ENCODE results near the gene GMPS.
"Not testable (repeated sequence)": the region's sequence is repeated elsewhere in the genome, so short reads cannot be mapped to it uniquely, and the experiment has no call there.

Gene GMPS

DNA sequence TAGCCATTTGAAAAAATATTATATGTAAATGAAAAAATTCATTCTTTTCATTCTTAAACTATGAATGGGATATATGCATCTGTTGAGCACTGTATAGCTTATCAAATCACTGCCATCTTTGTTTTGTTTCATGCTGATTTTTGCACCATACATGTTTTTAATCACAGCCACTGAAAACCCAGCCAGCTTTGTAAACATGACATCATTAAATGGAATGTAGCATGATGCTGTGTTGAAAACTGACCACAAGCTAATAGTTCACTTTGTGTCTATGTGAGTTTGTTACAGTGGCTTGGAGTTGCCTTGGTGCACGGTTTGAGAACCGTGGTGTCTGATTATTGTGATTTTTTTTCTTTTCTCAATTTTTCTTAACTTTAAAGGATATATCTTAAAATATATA is 75.7 kb downstream of the GMPS start:
- DNase-seq = no peak

DNA sequence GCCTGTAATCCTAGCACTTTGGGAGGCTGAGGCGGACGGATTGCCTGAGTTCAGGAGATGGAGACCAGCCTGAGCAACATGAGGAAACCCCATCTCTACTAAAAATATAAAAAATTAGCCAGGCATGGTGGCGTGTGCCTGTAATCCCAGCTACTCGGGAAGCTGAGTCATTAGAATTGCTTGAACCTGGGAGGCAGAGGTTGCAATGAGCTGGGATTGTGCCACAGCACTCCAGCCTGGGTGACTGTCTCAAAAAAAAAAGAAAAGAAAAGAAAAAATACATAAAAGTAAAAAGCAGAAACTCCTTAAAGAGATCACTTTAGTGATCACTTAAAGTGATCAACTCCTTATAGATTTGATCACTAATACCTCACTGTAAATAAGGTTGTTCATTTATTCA is 78.0 kb downstream of the GMPS start:
- no peak for DNase-seq

DNA sequence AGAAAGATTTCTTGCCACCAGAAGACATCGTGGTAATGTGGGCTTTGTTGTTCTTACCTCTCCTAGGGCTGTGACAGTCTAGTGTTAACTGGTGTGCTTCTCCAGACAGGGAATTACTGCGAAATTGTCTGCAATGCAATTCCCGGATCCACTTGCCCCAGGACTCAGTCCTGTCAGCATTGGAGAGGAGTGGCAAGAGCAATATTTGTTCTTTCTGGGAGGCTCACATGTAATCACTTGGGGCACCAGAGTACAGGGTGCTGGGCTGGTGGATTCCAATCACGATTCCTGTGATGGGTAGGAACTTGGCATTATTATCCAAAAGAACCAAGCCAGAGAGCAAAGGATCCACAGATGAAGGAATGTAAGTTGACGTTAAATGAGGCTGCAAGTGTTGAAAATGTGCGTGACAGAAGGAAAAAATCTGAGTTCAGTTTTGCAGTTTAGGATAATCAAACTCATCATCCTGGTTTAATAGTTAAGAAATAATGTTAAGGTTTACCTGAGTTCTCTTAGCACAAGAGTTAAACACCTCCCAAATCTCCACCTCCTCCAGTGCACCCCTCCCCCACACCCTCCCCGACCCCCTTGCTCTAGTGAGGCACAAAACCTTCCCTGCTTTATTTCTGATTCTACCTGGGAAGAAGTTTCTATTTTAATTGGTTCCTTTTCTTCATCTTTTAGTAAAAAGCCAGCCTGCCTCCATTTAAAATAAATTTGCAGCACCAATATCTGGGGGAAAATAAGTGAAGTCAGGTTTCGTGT is 79.2 kb downstream of the GMPS start:
- DNase-seq = no peak

DNA sequence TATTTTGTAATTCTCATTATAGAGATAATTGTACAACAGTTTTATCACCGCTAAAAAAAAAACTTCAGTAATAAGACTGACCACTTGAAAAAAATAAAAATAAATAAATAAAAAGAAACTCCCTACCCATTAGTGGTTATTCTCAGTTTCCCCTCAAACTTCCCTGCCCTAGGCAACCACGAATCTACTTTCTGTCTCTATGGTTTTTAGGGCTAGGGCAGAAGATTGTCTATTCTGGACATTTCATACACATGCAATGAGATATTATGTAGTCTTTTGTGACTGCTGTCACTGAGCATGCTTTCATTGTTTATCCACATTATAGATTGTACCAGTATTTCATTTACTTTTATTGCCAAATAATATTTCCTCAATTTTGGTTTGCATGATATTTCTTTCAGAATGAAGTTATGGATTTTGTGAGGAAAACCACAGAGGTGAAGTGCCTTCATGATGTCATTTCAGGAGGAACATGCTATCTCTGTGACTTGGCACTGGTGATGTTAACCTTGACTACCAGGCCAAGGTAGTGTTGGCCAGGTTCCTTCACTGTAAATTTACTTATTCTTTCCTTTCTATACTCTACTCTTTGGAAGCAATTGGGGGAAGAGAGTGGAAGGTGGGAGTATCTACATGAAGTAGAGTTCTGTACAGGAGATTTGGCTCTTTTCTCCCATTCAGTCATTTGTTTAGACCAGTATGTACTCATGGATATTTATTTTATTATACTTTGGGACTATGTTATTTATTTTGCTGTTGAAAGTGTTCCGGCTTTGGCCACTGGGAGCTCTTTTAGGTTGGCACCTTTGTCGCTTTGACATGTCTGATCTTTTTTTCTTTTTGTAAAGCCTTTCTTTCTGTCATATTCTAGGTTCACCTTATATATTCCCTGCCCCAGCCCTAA is 86.3 kb downstream of the GMPS start:
- no peak for DNase-seq

DNA sequence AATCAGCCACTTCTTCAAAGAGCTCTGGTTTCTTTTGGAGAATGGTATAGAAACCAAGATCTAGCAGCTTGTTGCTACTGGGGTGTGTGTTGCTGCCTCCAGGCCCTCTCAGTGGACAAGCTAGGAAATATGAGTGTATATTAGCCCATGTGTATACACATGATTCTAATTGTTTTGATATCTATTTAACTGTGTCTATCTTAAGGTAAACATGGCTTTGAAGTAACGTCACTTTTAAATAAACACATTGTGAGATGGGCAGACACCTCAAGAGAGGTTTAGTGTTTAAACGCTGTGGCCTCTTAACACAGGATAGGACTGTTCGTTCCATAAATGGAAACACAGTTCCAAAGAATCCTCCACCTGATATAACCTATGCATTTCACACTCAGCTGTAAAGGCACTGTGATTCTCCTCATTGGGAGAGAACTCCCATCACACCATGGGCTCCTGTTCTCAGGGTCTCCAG is 87.0 kb downstream of the GMPS start:
- DNase-seq = no peak

DNA sequence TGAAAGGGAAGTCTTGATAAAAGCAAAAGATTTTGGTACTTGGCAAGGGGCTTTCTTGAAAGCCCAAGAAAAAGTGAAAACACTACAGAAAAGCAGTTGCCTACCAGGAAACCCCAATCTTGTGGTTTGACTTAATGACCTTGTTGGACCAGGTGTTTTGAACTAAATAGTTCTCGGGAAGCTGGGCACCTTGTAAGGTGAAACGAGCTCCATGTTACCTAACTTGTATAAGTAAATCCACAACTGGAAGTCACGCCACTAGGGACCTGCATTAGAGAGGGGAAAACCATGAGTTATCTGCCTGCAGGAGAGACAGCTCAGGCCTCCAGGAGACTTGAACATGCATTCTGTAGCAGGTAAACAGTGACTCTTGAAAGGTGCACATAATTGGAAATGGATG is 88.2 kb downstream of the GMPS start:
- DNase-seq = no peak

DNA sequence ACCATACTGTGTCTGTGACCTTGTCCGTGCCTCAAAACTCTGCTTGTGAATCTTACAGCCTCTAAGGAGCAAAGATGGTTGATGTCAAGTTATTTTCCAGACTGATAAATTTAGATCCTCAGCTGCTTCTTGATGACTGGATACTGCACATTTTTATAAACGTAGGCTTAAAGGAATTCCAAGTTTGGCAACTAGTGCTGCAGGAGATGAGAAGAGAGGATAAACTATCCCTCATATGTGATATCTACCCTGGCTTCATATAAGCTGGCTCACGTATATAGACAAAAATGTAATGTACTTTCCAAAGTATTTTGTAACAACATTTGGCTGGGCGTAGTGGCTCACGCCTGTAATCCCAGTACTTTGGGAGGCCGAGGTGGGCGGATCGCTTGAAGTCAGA is 89.6 kb downstream of the GMPS start:
- DNase-seq = no peak

DNA sequence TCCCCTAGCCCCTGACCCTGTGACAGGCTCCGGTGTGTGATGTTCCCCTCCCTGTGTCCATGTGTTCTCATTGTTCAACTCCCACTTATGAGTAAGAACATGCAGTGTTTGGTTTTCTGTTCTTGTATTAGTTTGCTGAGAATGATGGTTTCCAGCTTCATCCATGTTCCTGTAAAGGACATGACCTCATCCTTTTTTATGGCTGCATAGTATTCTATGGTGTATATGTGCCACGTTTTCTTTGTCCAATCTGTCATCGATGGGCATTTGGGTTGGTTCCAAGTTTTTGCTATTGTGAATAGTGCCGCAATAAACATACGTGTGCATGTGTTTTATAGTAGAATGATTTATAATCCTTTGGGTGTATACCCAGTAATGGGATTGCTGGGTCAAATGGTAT is 90.6 kb downstream of the GMPS start:
- DNase-seq = not testable (repeated sequence)

DNA sequence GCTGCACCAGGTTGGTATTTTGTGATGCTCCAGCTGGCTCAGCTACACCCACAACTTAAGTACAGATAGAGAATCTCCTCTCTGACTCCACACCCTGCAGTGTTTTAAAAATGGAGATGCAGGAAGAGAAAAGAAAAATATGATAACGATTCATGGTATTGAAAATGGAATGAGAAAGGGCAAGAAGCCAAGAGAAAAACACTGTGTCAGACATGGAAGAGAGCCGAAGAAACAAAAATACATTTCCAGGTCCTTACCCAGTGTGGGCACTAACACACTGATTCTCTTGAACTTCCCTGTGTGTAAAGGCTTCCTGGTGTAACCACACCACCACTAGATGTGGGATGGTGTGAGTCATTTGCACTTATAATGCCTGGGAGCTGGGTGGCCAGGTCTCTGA is 93.1 kb downstream of the GMPS start:
- no peak for DNase-seq

DNA sequence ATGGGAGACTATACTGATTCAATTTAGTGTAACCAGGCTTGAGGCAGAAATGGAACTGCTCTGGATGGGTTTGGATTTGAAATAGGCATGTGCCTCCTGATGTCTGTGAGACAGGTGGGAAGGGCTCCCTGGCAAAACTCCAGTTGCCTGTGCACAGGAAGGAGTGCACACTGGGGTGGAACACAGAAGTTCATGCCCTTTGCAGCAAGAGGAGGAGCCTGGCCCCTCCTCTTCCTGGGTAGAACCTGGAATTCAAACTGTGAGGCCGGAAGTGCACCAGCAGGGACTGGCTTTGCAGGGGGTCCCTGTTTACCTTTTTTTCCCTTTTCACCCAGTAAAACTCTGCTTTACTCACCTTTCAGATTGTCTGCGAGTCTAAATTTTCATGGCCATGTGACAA is 99.9 kb downstream of the GMPS start:
- no peak for DNase-seq

DNA sequence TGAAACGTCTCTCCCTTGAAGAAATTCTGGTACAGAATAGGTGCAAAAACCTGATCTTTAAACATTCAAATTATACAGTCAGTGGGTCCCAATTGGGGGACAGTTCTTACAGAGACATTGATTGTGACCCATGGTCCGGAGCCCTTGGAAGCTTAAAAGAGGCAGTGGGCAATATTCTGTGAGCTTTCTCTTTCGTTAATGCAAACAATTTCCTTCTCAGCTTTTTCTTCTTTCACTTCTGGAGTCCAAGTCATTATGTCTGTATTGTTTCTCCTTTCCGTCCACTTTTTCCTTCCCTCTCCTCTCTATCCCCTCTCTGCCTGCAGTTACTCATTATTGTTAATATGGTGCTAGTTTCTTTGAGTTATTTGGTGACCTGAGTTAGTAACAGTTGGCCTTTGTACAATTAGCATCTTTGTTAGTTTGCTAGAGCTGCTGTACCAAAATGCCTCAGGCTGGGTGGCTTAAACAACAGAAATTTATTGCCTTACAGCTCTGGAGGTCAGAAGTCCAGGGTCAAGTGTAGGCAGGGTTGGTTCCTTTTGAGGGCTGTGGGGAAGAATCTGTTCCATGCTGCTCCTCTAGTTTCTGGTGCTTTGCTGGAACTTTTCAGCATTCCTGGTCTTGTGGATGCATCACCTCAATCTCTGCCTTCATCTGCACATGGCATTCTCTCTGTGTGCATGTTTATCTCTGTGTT is 102.6 kb downstream of the GMPS start:
- DNase-seq = no peak

DNA sequence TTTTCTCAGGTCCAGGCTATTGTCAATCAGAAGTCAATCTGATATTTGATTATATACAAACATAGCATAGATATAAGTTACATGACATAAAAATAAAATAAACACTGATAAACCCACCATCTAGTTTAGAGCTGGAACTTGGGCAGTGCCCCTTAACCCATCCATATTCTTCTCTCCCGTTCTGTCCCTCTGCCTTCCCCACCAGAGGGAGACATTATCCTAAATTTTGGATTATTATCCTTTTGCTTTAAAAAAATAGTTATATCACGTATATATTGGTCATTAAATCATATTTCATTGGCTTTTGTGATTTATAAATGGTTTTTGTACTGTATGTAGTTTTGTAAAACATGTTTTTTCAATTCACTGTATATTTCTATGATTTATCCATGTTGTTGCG is 107.9 kb downstream of the GMPS start:
- DNase-seq = no peak

DNA sequence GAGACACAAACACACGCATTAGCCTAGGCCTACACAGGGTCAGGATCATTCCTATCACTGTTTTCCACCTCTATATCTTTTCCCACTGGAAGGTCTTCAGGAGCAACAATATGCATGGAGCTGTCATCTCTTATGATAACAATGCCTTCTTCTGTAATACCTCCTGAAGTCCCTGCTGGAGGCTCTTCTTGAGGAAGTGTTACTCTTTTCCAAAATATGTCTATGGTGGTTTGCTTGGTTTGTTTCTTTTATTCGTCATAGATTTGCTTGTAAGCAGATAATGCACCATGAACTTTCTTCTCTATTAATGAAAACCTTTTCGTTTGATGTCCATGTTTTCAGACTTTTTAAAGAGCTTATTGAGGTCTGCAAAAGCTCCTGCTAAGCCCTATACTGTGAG is 109.3 kb downstream of the GMPS start:
- DNase-seq = no peak

DNA sequence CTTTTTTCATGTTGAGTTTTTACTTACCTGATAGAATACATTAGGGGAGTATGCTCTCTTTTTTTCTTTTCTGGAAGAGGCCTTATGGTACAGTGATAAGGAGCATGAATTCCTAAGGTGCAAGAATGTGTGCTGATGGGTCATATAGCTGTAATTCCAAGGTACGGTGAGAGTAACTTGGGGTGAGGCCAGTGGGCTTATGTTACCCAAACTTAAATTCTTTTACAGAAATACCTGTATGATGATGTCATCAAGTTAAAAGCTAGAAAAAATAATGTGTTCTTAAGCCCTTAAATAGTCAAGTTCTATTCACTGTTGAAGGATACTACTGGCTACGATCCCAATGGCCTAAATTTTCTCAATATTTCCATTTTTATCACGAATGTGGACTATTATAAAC is 111.2 kb downstream of the GMPS start:
- DNase-seq = no peak

DNA sequence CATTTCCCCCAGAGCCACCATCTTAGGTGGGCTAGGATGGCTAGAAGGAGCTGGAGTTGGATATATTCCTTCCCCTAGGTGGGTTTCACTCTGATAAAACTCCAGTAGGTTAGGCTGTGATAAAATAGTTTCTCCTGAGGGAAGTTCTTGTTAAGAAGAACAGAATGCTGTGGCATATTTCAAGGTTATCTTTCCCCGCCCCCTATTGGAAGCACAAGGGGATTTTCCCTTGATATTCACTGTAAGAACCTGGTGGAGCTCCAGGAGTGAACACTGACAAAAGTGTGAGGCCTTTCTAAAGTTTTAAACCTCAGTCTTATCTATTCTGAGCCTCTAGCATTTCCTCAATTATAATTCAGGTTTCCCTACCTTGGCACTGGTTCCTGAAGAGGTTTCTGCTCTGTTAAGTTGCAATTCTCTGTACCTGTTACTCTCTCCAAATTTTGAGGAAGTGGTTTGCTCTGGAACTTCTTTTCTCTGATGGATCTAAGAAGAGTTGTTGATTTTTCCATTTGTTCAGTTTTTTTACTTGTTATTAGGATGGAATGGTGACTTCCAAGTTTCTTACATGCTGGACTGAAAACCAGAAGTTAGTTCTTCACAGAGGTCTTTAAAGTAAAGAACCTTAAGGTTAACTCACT is 113.5 kb downstream of the GMPS start:
- no peak for DNase-seq

DNA sequence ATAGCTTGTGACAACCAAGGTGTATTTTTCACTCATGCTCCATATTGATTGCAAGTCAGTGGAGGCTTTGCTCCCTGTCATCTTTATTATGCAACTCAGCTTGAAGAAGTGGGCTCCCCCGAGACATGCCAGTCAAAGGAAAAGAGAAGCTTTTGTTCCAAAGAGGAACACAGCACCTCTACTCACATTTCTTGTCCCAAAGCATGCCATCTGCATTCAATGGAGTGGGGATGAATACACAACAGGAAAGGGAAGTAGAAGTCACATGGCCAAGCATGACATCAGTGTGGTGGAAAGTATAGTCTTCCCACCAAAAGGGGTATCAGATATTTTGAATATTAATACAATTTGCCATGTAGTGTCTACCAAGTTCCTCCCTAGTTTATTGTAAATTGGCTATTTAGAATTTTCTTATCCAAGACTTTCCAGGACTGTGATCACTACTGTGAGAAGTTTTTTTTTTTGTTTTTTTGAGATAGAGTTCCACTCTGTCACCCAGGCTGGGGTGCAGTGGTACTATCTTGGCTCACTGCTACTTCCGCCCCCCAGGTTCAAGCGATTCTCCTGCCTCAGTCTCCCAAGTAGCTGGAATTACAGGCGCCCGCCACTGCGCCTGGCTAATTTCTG is 114.5 kb downstream of the GMPS start:
- DNase-seq = no peak

DNA sequence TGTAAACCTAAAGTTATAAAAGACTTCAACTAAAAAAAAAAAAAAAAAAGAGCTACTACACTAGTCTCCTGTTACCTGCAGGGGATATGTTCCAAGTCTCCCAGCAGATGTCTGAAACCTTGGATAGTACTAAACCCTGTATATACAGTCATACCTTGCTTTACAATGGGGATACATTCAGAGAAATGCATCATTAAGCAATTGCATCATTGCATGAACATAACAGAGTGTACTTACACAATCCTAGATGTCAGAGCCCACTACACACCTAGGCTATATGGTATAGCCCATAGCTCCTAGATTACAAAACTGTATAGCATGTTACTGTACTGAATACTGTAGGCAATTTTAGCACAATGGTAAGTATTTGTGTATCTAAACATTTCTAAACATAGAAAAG is 119.1 kb downstream of the GMPS start:
- no peak for DNase-seq

DNA sequence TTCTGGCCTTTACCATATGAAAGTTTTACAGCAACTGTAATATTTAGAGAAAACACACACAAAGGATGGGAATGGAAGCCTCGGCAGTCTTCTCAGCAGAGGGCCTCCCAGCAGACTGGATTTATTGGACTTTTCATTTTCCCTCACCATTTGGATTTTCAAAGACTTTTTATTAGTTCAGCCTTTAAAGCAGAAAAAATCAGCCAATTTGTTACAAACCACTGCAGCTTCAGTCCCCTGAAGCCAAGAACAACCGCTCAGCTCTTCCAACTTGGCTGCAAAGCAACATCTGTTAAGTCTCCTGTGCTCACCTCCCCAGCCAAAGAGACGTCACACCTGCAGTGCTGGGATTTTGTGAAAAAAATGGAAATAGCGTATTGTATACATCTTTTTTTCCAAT is 120.8 kb downstream of the GMPS start:
- no peak for DNase-seq

DNA sequence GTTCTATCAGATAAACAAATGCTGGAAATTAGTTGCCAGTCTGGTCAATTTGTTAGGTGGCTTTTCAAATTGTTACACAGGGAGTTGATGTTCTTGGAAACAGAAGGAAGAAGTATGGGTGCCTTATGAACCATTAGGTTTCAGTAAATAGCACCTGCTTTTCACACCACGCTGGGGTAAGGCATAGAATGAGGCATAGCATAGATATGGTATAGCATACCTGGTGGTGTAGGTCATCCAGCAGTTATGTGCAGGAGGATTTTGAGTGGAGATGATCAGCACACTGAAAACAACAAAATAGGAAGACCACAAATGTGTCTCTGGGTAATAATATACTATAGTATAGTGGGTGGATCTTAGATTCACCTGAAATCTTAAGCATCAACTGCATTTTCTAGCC is 121.4 kb downstream of the GMPS start:
- no peak for DNase-seq
